ENCODE results near the gene HBA2.
"Not testable (repeated sequence)": the region's sequence is repeated elsewhere in the genome, so short reads cannot be mapped to it uniquely, and the experiment has no call there.

The HBA2 gene

GRCh38 chr16:194516-194915, 21.8 kb downstream of the HBA2 start:
- DNase-seq (ENCODE audit: low spot score), result no peak

GRCh38 chr16:200388-200787, 27.7 kb downstream of the HBA2 start:
- no peak for DNase-seq (ENCODE audit: low spot score)

GRCh38 chr16:203246-203645, 30.6 kb downstream of the HBA2 start:
- DNase-seq (ENCODE audit: low spot score), result no peak

- DNase-seq (ENCODE audit: low spot score), result not testable (repeated sequence)
Observed at GRCh38 chr16:204046-204445, 31.4 kb downstream of the HBA2 start.

- not testable (repeated sequence) for DNase-seq (ENCODE audit: low spot score)
Observed at GRCh38 chr16:209359-209758, 36.7 kb downstream of the HBA2 start.

- not testable (repeated sequence) for DNase-seq (ENCODE audit: low spot score)
Observed at GRCh38 chr16:211631-212180, 39.0 kb downstream of the HBA2 start.

GRCh38 chr16:212999-213398, 40.3 kb downstream of the HBA2 start:
- DNase-seq (ENCODE audit: low spot score), result no peak

GRCh38 chr16:220021-220420, 47.3 kb downstream of the HBA2 start:
- no peak for DNase-seq (ENCODE audit: low spot score)

All from hepatic stellate cell (primary cell).